Epithelial cell of esophagus (primary cell): ENCODE measurements around the gene GPATCH3.

Experiments used
- DNase-seq: peaks from one replicate; pipeline ENCODE4 v3.0.0; 2010; ENCODE audit warnings: low read depth
- H3K4me3 ChIP-seq: 2 replicates; pipeline ENCODE4 v1.5.1; 2011; ENCODE audit warnings: mild to moderate bottlenecking, low read length, control low read depth
- TF ChIP-seq, protein P1 (sequence below): IDR thresholded peaks from 2 replicates; pipeline ENCODE4 v1.5.1; 2011; ENCODE audit warnings: low read depth, mild to moderate bottlenecking, low read length, control low read depth, inconsistent platforms; ENCODE audit not compliant: insufficient read depth; ENCODE audit errors: missing control alignments

Gene GPATCH3

DNA sequence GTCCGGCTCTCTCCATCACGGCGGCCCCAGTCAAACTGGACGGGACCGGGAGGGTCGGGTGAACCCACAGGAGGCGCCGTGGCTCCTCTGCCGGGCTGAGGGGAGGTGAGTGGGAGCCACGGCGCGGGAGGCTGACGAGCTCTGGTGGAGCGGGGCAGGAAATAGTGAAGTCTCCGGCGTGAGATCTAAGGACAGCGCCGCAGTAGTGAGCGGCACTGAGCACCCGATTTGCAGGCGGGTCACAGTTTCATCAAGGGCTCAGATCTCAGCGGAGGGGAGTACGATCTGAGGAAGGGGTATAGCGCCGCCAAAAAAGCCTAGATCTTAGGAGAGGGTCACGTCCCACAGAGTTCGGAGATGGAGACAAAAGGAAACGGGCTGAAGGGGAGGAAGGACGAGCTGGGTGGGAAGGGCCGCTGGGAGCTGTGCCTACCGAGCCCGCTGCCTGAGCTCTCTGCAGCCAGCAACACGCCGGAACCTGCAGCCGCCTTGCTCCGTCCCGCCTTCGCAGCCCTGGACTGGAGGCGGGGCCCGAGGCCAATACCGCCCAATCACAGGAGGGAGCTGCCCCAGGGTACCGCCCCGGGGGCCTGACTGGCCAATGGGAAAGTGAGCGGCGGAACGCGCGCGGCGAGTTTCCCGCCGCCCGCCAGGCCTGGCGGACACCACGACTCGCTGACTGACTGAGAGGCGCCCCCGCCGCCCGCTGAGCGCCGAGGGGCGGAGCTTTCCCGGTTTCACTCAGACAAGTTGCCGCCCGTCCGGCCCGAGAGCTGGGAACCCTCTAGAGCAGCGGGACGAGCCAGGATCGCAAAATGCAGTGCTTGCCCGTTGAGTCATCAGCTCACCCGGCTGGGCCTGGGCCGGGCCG is 35.4 kb downstream of the GPATCH3 start:
- H3K4me3 ChIP-seq: peak overlapping the region; percentile 99
- DNase-seq: peak; percentile 96
- TF ChIP-seq, protein P1, sequence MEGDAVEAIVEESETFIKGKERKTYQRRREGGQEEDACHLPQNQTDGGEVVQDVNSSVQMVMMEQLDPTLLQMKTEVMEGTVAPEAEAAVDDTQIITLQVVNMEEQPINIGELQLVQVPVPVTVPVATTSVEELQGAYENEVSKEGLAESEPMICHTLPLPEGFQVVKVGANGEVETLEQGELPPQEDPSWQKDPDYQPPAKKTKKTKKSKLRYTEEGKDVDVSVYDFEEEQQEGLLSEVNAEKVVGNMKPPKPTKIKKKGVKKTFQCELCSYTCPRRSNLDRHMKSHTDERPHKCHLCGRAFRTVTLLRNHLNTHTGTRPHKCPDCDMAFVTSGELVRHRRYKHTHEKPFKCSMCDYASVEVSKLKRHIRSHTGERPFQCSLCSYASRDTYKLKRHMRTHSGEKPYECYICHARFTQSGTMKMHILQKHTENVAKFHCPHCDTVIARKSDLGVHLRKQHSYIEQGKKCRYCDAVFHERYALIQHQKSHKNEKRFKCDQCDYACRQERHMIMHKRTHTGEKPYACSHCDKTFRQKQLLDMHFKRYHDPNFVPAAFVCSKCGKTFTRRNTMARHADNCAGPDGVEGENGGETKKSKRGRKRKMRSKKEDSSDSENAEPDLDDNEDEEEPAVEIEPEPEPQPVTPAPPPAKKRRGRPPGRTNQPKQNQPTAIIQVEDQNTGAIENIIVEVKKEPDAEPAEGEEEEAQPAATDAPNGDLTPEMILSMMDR: no peak

DNA sequence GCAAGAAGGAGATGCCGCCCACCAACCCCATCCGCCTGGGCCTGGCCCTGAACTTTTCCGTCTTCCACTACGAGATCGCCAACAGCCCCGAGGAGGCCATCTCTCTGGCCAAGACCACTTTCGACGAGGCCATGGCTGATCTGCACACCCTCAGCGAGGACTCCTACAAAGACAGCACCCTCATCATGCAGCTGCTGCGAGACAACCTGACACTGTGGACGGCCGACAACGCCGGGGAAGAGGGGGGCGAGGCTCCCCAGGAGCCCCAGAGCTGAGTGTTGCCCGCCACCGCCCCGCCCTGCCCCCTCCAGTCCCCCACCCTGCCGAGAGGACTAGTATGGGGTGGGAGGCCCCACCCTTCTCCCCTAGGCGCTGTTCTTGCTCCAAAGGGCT is 36.6 kb downstream of the GPATCH3 start:
- H3K4me3 ChIP-seq: peak overlapping the region; percentile 99
- TF ChIP-seq, protein P1: no peak
- no peak for DNase-seq

DNA sequence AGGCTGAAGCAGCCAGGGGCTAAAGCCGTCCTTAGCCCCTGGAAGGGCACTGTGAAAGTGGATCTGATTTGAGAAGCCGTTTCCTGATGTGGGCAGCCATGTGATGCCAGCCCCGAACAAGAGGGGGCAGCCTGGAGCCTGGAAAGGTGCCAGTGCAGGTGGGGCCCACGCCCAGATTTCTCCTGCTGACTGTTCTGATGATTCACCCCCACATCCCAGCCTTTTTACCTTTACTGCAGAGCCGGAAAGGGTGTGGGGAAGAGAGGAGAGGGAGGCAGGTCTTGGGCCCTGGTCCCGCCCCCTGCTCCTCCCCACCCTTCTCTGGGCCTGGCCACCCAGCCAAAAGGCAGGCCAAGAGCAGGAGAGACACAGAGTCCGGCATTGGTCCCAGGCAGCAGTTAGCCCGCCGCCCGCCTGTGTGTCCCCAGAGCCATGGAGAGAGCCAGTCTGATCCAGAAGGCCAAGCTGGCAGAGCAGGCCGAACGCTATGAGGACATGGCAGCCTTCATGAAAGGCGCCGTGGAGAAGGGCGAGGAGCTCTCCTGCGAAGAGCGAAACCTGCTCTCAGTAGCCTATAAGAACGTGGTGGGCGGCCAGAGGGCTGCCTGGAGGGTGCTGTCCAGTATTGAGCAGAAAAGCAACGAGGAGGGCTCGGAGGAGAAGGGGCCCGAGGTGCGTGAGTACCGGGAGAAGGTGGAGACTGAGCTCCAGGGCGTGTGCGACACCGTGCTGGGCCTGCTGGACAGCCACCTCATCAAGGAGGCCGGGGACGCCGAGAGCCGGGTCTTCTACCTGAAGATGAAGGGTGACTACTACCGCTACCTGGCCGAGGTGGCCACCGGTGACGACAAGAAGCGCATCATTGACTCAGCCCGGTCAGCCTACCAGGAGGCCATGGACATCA is 37.2 kb downstream of the GPATCH3 start, which contains the start of gene SFN:
TSS of gene SFN (plus strand) at position 369 of the 904 bp plus-strand sequence. CDS start at position 433, 64 bp downstream.
- TF ChIP-seq, protein P1: peak; percentile 95
- DNase-seq: peak; percentile 99
- H3K4me3 ChIP-seq: peak within 1 kb of the TSS; percentile 99

DNA sequence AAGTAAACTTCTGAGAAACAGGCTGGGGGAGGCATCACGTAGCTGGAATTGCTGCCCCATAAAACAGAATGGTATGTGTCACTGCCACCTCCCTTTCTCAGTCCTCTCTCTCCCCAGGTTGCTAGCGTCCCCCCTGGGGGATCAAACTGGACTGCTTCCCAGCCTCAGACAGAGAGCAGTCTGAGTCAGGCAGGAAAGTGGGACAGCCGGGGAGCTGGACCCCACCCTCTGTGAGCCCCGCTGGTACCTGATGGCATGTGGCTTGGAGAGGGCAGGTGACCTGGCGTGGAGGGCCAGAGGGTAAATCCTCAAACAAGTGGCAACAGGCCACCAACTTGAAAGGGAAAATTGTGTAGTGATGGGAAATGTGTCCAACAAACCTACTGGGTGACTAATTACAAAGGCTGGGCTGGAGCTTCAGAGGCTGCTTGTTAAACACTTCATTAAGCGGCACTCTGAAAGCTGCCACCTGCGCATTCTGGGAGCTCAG is 38.3 kb downstream of the GPATCH3 start:
- peak overlapping the region; percentile 39 for H3K4me3 ChIP-seq
- DNase-seq: peak; percentile 91
- TF ChIP-seq, protein P1: no peak

DNA sequence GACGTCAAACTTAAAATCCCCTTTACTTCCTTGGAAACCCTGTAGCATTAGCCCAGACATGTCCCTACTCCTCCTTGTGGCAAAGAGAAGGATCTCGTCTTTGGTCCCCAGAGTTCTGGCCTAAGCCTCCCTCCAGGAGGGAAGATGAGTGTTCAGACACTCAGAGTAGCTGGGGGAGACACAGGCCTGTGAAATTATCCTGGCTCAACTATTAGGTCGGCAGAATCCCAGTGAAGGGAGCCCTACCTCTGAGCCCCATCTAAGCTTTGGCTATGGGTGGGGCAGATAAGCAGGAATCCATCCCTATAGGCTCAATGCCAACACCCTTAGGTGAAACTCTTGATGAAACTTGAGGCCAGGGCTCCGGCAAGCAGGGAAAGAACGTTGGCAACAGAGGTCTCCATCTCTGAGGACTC is 39.0 kb downstream of the GPATCH3 start:
- H3K4me3 ChIP-seq: no peak overlapping the region
- peak; percentile 89 for DNase-seq
- TF ChIP-seq, protein P1: peak; percentile 74

DNA sequence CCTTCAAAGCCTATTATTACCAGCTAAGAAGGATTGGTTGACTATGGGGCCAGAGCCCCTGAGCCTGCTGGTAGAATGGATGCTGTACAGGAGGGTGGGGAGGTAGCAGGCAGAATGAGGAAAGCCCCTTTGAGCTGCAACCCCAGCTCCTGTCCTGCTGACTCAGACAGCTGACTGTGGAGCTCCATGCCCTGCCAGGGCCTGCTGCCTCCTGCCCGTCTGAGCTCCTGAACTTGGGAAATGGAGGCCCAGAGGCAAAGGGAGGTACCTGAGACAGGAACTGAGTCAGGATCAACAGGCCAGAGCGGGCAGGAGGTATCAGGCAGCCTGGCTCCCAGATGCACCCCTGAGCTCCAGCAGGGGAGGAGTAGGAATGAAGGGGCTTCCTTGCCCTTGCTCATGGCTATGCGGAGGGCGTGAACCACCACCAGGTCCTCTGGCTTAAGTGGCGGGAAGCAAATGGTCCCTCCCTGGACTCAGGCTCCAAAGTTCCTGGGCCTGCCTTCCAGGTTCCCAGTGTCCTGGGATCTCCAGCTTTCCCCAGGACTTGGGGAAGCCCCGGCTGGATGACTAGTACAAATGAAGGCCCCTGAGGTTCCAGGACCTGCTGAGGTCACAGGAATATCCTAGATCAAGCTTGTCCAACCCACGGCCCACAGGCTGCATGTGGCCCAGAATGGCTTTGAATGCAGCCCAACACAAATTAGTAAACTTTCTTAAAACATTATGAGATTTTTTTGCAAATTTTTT is 41.2 kb downstream of the GPATCH3 start:
- H3K4me3 ChIP-seq: no peak overlapping the region
- TF ChIP-seq, protein P1: no peak
- DNase-seq: peak; percentile 100
